Erythroblast (primary cell): ENCODE measurements around the gene HOXD12.

Experiments
- GATA1 ChIP-seq: IDR thresholded peaks from 2 replicates; pipeline ENCODE4 v1.6.1; 2011; ENCODE audit warnings: low read depth, mild to moderate bottlenecking, control low read depth, low read length, moderate library complexity
- POLR2A ChIP-seq: IDR thresholded peaks from 2 replicates; pipeline ENCODE4 v1.6.1; 2011; ENCODE audit warnings: mild to moderate bottlenecking, low read length

GRCh38 chr2:176087330-176088047, 12.1 kb upstream of the HOXD12 start:
- TF ChIP-seq POLR2A (no peak), GATA1 (no peak)
